ENCODE measurements around the gene ZFC3H1.
A peak's percentile ranks its signal among the peaks of the same experiment; 100 is the strongest.
"Not testable (repeated sequence)": the region's sequence is repeated elsewhere in the genome, so short reads cannot be mapped to it uniquely, and the experiment has no call there.

Gene ZFC3H1, protein sequence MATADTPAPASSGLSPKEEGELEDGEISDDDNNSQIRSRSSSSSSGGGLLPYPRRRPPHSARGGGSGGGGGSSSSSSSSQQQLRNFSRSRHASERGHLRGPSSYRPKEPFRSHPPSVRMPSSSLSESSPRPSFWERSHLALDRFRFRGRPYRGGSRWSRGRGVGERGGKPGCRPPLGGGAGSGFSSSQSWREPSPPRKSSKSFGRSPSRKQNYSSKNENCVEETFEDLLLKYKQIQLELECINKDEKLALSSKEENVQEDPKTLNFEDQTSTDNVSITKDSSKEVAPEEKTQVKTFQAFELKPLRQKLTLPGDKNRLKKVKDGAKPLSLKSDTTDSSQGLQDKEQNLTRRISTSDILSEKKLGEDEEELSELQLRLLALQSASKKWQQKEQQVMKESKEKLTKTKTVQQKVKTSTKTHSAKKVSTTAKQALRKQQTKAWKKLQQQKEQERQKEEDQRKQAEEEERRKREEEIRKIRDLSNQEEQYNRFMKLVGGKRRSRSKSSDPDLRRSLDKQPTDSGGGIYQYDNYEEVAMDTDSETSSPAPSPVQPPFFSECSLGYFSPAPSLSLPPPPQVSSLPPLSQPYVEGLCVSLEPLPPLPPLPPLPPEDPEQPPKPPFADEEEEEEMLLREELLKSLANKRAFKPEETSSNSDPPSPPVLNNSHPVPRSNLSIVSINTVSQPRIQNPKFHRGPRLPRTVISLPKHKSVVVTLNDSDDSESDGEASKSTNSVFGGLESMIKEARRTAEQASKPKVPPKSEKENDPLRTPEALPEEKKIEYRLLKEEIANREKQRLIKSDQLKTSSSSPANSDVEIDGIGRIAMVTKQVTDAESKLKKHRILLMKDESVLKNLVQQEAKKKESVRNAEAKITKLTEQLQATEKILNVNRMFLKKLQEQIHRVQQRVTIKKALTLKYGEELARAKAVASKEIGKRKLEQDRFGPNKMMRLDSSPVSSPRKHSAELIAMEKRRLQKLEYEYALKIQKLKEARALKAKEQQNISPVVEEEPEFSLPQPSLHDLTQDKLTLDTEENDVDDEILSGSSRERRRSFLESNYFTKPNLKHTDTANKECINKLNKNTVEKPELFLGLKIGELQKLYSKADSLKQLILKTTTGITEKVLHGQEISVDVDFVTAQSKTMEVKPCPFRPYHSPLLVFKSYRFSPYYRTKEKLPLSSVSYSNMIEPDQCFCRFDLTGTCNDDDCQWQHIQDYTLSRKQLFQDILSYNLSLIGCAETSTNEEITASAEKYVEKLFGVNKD (N-terminal part only)

DNA sequence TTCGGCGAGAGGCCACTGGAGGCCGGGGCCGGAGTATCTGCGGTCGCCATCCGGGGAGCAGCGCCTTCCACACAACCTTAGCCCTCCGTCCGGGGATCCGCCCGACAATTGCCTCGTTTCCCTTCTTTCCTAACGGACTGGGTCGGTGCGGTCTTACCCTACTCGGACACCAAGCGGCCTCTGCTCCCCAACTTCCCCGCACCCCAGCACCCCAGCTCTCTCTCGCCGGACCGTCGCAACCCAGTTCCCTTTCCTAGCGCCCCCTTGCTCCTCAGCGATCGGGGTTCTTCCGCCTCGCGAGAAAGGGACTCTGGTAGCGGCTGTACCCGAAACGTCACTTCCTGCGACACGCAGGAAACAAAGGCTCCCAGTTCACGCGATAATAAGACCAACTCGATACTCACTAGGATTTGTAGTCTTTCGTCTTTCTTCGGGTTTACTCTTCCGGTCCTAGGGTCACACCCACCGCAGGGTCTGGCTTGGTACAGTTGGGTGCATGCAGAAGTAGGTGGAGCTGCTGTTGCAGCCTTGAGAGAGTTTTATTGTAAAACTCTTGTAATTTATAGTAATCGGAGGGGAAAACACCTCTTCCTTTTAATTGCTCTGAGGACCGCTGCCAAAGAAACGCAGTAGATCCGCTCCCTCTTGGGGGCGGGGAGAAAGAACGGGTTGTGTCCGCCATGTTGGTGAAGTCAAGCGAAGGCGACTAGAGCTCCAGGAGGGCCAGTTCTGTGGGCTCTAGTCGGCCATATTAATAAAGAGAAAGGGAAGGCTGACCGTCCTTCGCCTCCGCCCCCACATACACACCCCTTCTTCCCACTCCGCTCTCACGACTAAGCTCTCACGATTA, at the start of gene ZFC3H1, which contains the start of gene THAP2:
TSS of gene ZFC3H1 (minus strand) at position 288 of the 850 bp plus-strand sequence. CDS start at position 50, 238 bp downstream.
TSS of gene THAP2 (plus strand) at position 741 of the 850 bp plus-strand sequence. CDS start 209 bp downstream, outside the sequence.
- peak; percentile 100 for DNase-seq (ENCODE audit: low spot score)

DNA sequence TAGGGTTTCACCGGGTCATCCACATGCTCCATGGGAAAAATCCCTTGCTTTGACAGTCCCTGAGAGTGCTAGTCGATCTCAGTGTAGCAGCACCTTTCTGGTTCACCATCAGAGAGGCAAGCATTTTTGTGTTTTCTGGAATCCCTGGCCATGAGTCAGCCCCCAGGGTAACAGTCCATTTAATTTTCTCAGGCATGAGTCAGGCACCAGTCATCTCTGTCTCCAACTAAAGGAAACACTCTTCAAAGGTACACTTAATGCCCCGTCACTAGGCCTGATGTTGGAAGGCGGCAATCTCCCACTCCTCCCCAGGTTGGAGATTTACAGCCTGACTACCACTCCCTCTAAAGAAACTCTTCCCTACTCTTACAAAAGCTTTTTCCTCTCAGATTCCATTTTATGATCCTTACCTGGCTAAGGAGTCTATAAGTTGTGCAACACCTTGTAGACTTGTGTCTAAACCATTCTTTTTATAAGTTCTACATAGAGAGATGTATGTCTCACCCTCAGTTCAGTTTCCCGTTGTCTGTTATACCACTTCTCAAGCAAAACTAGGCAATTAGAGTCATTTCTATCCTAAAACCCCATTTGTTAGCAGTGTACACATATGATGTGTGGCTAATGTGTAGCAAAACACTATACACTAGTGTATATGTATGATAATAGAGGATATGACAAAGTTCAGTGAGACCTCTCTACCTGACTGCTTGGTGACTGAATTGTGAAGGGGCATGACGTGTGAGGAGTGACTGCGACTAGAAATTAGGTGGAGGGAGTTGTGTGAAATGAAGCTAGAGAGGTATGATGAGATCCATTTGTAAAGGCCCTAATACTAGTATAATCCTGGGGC, 46.9 kb upstream of the ZFC3H1 start:
- DNase-seq (ENCODE audit: low spot score) = no peak

DNA sequence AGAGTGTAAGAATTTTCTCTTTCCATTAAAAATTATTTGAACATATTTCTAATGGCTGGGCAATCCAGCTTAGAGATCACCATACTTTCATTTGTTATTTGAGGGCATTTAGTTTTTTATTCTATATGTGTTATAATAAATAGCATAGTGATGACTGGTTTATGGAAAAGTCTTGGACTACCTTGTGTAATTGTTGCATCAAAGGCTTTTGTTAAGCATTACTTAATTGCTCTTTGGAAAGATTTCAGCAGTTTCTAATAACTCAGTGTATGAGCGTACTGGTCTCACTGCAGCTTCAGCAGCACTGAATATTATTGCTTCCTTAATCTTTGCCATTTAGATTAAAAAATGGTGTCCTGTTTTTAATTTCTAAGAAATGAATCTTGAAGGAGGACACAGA, 45.0 kb upstream of the ZFC3H1 start:
- no peak for DNase-seq (ENCODE audit: low spot score)

DNA sequence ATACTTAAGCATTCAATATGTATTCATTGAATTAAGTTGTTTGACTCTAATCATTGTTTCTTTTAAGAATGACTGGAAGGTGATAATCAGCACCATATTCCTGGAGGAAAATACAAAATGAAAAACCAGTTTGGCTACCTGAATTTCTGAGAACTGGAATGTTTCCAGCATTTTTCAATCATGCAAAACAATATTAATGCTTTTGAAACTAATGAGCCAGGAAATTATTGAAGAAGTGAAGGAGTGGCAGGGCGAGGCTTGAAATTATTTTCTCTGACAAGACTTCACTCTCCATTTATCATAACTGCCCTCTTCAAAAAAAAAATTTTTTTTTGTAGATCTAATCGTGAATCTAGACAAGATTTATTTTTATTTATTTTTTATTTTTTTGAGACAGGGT, 41.3 kb upstream of the ZFC3H1 start:
- no peak for DNase-seq (ENCODE audit: low spot score)

DNA sequence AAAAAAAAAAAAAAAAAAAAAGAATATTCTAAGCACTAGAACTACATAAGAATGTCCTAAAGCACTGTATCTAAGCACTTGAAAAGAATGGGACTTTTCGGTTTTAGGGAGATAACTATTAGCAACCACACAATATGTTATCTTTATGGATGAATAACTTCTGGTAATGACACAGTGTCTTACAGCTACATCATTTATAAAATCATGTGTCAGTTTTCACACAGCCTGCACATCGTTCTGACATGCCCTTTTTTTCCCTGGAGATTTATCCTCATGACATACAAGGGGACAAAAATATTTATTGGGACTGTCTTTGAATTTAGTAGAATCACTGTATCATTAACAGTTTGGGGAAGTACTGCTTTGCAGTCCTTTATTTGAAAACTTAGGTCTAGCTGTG, 39.6 kb upstream of the ZFC3H1 start:
- DNase-seq (ENCODE audit: low spot score) = no peak

DNA sequence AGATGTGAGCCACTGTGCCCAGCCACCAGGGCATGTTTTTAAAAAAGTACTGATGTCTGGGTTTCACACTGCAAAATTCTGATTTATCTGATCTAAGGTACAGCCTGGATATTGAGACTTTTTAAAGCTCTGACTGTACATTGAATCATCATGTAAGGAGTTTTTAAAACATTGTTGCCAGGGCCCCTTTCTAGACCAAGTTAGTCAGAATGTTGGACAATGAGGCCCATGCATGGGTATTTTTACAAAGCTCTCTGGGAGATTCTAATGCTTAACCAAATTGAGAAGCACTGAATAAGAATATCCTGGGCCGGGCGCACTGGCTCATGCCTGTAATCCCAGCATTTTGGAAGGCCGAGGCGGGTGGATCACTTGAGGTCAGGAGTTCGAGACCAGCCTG, 38.9 kb upstream of the ZFC3H1 start:
- no peak for DNase-seq (ENCODE audit: low spot score)

DNA sequence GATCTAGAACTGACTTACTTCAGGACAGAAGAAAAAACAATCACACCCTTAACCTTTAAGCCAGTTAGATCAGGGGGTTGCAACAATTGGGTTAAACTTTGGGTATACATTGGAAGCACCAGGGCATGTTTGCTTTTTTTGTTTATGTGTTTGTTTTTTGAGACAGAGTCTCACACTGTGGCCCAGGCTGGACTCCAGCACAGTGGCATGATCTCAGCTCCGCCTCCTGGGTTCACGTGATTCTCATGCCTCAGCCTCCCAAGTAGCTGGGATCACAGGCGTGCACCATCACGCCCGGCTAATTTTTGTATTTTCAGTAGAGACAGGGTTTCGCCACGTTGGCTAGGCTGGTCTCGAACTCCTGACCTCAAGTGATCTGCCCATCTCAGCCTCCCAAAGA, 38.5 kb upstream of the ZFC3H1 start:
- DNase-seq (ENCODE audit: low spot score) = not testable (repeated sequence)

DNA sequence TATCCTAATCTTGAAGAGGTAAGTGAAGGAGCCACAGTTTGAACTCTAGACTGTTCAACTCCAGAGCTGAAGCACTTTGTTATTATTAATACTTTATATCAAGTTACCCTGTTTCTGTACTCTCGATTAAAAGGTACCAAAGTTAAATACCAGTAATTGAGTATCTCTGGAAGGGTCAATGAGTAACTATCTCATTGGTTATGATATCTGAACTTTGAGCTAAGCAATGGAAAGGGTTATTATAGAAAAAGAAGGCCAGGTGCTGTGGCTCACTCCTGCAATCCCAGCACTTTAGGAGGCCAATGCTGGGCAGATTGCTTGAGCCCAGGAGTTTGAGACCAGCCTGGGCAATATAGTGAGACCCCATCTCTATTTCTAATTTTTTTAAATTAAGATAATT, 32.1 kb upstream of the ZFC3H1 start:
- DNase-seq (ENCODE audit: low spot score) = no peak

DNA sequence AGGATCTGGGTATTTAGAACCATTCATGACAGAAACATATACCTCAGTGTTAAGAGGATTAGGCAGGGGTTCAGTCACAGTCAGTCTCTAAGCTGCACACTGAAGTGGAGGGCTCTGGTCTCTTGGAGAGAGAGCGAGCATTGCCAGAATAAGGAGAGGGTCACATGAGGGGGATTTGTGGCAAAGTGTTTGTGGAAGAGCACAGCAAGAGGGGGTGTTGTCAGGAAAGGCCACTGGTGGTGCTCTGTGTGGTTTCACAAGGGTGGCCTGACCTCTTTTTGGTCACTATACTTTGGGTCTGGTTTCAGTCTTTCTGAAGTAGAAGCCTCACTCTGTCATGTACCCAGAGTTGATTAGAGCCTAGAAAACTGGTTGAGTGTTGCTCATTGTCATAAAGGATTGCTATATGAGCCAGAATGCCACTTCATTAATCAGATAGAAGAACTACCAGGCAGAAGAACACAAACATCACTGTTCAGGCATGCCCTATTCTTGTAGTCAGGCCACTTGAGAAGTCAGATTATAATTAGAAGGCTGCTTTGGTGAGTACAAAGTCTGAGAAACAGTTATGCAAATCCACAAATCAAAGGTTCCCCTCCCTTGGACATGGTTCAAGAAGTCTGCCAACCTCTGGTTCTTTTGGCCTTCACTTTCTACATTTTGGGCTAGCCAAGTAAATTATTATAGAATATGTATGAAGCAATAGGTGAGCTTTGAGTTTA, 30.6 kb upstream of the ZFC3H1 start:
- no peak for DNase-seq (ENCODE audit: low spot score)

DNA sequence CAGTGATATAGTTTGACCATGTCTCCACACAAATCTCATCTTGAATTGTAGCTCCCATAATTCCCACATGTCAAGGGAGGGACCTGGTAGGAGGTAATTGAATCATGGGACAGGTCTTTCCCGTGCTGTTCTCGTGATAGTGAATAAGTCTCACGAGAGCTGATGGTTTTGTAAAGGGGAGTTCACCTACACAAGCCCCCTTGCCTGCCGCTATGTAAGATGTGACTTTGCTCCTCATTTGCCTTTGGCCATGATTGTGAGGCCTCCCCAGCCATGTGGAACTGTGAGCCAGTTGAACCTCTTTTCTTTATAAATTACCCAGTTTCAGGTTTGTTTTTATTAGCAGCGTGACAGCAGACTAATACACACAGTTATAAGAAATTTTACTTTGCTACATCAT, 30.0 kb upstream of the ZFC3H1 start:
- not testable (repeated sequence) for DNase-seq (ENCODE audit: low spot score)

DNA sequence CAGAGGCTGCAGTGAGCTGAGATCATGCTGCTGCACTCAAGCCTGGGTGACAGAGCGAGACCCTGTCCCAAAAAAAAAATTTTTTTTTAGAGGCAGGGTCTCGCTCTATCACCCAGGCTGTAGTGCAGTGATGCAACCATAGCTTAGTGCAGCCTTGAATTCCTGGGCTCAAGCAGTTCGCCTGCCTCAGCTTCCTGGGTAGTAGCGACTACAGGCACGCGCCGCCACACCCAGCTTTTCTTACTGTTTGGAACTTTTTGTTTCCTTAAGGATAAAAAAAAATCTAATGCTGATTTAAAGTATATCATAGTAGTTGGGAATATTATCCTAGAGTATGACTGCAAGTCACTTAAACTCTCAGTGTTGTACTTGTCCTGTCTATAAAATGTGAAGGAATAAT, 29.5 kb upstream of the ZFC3H1 start:
- DNase-seq (ENCODE audit: low spot score) = no peak

DNA sequence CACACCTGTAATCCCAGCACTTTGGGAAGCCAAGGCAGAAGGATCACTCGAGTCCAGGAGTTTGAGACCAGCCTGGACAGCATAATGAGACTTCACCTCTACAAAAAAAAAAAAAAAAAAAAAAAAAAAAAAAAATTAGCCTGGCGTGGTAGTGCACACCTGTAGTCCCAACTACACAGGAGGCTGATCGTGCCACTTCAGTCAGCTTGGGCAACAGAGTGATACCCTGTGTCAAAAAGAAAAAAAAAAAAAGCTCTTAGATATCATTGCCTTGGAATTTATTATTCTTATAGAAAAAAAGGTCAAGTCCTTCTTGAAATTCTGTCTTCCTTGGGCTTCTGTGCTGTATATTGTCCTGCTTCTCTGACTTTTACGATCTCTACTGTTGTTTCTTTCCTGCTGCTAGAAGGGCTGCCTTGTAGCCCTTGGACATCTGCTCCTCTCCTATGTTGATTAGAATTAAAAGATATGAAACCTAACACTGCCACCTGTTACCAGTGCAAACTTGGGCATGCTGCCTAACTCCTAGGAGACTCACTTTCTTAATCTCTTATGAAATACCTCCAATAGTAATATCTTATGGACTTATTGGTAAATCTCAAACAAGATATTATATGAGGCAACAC, 28.0 kb upstream of the ZFC3H1 start:
- no peak for DNase-seq (ENCODE audit: low spot score)

DNA sequence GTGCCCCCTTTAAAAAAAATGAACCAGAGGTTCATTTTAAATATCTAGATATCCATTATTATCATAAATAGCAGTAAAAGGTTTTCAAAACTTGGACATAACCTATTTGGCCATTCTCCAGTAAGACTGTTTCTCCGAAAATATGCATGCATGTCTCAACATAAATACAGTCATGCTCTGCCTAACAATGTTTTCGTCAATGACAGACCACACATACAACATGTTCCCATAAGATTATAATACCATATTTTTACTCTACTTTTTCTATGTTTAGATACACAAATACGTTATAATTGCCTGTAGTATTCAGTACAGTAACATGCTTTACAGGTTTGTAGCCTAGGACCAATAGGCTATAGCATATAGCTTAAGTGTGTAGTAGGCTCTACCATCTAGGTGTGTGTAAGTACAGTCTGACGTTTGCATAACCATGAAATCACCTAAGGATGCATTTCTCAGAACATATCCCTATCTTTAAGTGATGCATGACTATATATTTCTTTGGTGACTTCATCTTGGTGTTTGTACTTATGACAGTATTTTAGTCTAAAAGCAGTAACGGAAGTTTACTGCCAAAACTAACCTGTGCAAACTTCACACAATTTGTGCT, 25.4 kb upstream of the ZFC3H1 start:
- no peak for DNase-seq (ENCODE audit: low spot score)

DNA sequence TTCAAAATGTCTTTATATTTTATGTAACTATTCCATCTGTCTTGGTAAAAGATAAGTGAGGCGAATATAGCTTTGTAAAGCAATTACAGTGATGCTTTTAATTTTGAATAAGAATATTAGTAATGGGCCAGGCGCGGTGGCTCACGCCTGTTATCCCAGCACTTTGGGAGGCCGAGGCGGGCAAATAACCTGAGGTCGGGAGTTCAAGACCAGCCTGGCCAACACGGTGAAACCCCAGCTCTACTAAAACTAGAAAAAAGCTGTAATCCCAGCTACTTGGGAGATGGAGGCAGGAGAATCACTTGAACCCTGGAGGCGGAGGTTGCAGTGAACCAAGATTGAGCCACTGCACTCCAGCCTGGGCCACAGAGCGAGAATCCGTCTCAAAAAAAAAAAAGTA, 23.5 kb upstream of the ZFC3H1 start:
- DNase-seq (ENCODE audit: low spot score) = not testable (repeated sequence)

DNA sequence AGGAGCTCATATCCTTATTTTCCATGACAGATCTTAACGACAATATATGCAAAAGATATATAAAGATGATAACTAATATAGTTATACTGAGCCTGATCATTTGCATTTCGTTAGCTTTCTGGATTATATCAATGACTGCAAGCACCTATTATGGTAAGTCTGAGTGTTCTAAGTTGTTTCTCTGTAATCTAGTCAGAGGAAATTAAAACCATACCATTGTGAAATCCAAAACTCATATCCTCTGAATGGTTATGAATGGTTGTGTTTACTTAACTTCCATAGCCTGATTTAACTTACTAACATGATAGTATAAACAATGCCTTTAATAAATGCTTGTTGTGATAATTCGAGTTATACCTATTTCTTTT, 23.0 kb upstream of the ZFC3H1 start:
- DNase-seq (ENCODE audit: low spot score) = no peak

DNA sequence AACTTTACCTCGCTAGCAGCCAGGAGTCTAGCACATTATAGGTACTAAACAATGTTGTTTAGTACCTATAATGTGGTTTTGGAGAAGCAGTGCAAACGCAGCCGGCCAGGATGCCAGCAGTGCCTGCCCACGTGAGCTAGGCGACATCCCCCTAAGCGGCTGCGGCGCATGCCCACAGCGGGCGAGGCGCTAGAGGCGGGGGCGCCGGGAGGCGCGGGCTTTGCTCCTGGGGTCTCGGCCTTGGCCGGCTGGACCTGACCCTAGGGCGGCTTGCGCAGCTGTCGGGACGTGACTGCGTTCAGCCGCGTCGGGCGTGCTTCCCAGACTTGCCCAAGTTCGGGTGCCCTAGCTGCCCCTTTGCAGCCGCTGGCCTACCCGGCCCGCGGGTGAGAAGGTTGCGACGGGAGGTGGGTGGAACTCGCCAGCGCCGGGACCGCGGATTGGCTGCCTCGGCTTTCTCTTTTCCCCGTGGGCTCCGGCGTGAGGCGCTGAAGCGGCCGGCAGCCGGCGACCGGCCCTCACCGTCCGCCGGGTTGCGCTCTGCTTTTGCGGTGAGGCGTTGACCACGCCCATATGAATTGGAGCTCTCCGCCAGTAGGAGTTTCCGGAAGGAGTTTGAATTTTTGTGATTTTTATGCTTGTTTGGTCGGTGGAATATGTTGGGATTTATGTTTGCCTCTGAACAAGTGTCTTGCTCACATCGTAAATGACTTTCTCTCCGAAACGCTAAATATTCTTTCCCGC, 22.4 kb upstream of the ZFC3H1 start, which contains the start of gene TMEM19:
TSS of gene TMEM19 (plus strand) at position 169 of the 744 bp plus-strand sequence. CDS start 599 bp downstream, outside the sequence.
- peak; percentile 94 for DNase-seq (ENCODE audit: low spot score)

DNA sequence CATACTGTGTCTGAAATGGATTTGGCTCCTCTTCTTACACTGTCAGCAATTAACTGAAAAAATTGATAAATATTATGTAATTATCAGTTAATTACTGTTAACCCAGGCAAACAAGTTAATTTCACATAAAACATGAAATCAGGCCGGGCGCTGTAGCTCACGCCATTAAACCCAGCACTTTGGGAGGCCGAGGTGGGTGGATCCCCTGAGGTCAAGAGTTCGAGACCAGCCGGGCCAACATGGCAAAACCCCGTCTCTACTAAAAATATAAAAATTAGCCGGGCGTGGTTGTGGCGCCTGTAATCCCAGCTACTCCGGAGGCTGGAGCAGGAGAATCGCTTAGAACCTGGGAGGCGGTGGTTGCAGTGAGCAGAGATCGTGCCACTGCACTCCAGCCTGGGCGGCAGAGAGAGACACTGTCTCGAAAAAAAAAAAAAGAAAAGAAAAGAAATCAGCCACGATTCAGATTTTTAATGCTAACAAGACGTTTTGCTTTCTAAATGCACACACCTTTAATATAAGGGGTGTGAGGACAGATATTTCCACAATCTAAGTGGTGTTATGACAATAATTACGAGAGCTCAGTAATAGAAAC, 21.8 kb upstream of the ZFC3H1 start:
- DNase-seq (ENCODE audit: low spot score) = no peak
